Left ventricle myocardium inferior (tissue), 1 donor: Measurements from ENCODE around the gene DZIP1L. TPM values are rescaled to one million over a fixed set of nuclear protein-coding genes. Genes with fewer than 3 reads are reported as not detected.
A peak's percentile ranks its signal among the peaks of the same experiment; 100 is the strongest.

Source experiments
- DNase-seq: peaks from one replicate; pipeline ENCODE4 v3.0.0-alpha.2; 2020
- H3K27ac ChIP-seq: fragments of 200-600 bp; replicated peaks from 2 replicates; pipeline ENCODE4 v1.8.0; 2021
- H3K27me3 ChIP-seq: fragments of 200-600 bp; 2 replicates; pipeline ENCODE4 v1.8.0; 2021; ENCODE audit warnings: low read depth
- H3K36me3 ChIP-seq: fragments of 200-600 bp; 2 replicates; pipeline ENCODE4 v1.8.0; 2021
- H3K4me1 ChIP-seq: fragments of 200-600 bp; 2 replicates; pipeline ENCODE4 v1.8.0; 2021
- H3K4me3 ChIP-seq: fragments of 200-600 bp; 2 replicates; pipeline ENCODE4 v1.8.0; 2021; ENCODE audit warnings: mild to moderate bottlenecking, moderate library complexity
- H3K9me3 ChIP-seq: fragments of 200-600 bp; replicated peaks from 2 replicates; pipeline ENCODE4 v1.8.0; 2021
- CTCF ChIP-seq: fragments of 200-600 bp; IDR thresholded peaks from 2 replicates; pipeline ENCODE4 v1.8.0; 2021; ENCODE audit warnings: antibody characterized with exemption, mild to moderate bottlenecking, borderline replicate concordance
- intact Hi-C: fragments of 100-400 bp; cut with micrococcal nuclease; formaldehyde crosslinking; loops from one replicate; pipeline ENCODE4 v1.11.0; 2022
- total RNA-seq: library from RNA; stranded (reverse); fragmentation: NEBNext Ultra II Directional; extraction: Animal tissue kit (Norgen Biotek cat#: 25700); gene quantifications from one replicate; pipeline ENCODE4 v1.2.1, GENCODE V29; 2021
- donor health status: DM: no; HTN: yes; CAD: no; lungs with severe emphysema.

The DZIP1L gene
- total RNA-seq, 1 donor from 2014 or later = 4.7 TPM

DNA sequence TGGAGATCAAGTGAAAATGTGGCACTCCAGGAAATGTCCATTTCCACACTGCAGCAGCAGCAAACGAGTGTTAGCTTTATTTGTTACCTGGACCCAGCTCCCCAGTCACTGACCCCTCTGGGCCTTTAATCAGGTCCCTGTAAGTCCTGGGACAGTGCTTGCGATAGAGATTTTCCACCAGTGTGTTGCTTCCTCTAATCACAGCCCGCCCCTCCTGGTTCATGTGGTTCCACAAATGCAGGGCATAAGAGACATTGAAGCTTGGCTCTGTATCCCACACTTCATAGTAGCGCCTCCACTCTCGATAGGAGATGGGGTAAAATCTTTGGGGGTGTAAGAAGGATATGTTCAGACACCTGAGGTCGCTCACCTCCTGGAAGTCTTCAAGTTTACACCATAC lies 8.8 kb upstream of the DZIP1L start:
- H3K4me1 ChIP-seq = peaks cover 9% of the 10 kb centered on the region
- intact Hi-C loops = no loop called here
- H3K9me3 ChIP-seq = no peaks in the 10 kb centered on the region
- H3K27me3 ChIP-seq = no peaks in the 10 kb centered on the region
- H3K4me3 ChIP-seq = no peak overlapping the region
- TF ChIP-seq CTCF = no peak
- no peak overlapping the region for H3K27ac ChIP-seq
- DNase-seq = no peak
- H3K36me3 ChIP-seq = no peaks in the 10 kb centered on the region

DNA sequence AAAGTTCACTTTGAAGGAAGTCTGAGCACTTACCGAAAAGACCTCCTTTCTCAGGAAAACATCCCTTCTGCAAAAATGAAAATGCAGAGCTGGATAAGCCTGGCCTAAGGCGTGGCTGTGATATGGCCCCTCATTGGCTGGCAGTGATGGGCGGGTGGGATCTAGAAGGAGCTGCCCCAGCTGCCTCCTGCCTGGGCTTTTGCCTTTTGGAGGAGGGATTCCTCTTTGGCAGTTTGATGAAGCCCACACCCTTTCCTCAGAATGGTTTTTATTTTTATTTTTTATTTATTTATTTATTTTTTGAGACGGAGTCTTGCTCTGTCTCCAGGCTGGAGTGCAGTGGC lies 4.0 kb upstream of the DZIP1L start:
- no peaks in the 10 kb centered on the region for H3K27me3 ChIP-seq
- no peaks in the 10 kb centered on the region for H3K36me3 ChIP-seq
- peaks cover 20% of the 10 kb centered on the region for H3K4me1 ChIP-seq
- TF ChIP-seq CTCF = no peak
- H3K27ac ChIP-seq = no peak overlapping the region
- no peak overlapping the region for H3K4me3 ChIP-seq
- DNase-seq = no peak
- H3K9me3 ChIP-seq = no peaks in the 10 kb centered on the region
- intact Hi-C loops = loop anchor here (5.0 kb wide), 1 partner anchor 52 kb away; no protein-coding TSS in a partner anchor

GRCh38 chr3:138118612-138119422 lies 3.4 kb upstream of the DZIP1L start:
- H3K27me3 ChIP-seq = no peaks in the 10 kb centered on the region
- no peak overlapping the region for H3K27ac ChIP-seq
- peaks cover 26% of the 10 kb centered on the region for H3K4me1 ChIP-seq
- H3K9me3 ChIP-seq = no peaks in the 10 kb centered on the region
- DNase-seq = peak; percentile 66
- no peaks in the 10 kb centered on the region for H3K36me3 ChIP-seq
- intact Hi-C loops = loop anchor here (5.0 kb wide), 1 partner anchor 52 kb away; no protein-coding TSS in a partner anchor
- TF ChIP-seq CTCF = peak; percentile 89
- H3K4me3 ChIP-seq = no peak overlapping the region

DNA sequence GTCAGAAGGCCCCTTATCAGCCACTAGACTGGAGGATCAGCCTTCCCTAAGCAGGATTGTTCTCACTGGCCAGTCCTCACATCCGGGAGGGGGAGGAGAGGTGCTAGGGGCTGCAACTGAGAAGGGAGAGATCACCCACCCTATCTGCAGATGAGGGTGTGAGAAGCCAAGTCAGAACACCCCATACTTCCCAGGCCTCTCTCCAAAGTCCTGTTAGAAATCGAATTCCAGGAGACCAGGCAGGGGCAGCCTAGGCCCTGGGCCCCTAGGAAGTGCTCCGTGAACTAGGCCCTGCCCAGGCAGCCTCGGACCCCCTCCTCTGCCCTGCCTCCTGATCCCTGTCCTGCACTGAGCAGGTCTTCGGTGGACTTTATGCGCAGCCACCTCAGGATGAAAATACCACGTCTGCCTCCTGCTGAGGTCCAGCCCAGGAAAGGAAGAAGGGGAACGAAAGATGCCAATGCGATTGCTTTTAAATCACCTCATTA lies 933 bp downstream of the DZIP1L start:
- intact Hi-C loops = no loop called here
- Histone ChIP-seq H3K4me3 (peak overlapping the region; percentile 81), H3K9me3 (no peaks in the 10 kb centered on the region), H3K27ac (peak overlapping the region; percentile 92), H3K27me3 (no peaks in the 10 kb centered on the region), H3K4me1 (peaks cover 32% of the 10 kb centered on the region), H3K36me3 (no peaks in the 10 kb centered on the region)
- DNase-seq = no peak
- no peak for TF ChIP-seq CTCF

GRCh38 chr3:138113326-138113725 lies 2.1 kb downstream of the DZIP1L start:
- no peak for DNase-seq

More at GRCh38 chr3:138113326-138113725, 2.1 kb downstream of the DZIP1L start:
- TF ChIP-seq CTCF = no peak
- Histone ChIP-seq H3K36me3 (peaks cover 3% of the 10 kb centered on the region), H3K9me3 (no peaks in the 10 kb centered on the region), H3K27me3 (no peaks in the 10 kb centered on the region), H3K27ac (no peak overlapping the region), H3K4me3 (no peak overlapping the region), H3K4me1 (peaks cover 29% of the 10 kb centered on the region)
- intact Hi-C loops = no loop called here
